Kidney (tissue), 14 donors: Measurements from ENCODE around the gene JAZF1. TPM values are rescaled to one million over a fixed set of nuclear protein-coding genes. Genes with fewer than 3 reads are reported as not detected.

Source experiments
- DNase-seq, 5 donors: peaks; one replicate each; pipeline ENCODE4 v3.0.0-alpha.2; 2013 to 2020
- FAIRE-seq: peaks from 2 replicates; lab custom pipeline; 2012; peaks lifted over from hg19 to GRCh38; lab: Jason Lieb, UNC
- H3K27ac ChIP-seq, 2 donors: one replicate each; pipeline ENCODE4 v1.7.0; 2013; ENCODE audit warnings: low read depth in 2 of 2, low read length in 2 of 2, inconsistent platforms in 1 of 2
- H3K27me3 ChIP-seq: one replicate; pipeline ENCODE4 v1.7.1; 2013; ENCODE audit warnings: low read length, inconsistent platforms; ENCODE audit not compliant: control insufficient read depth, insufficient read depth
- H3K36me3 ChIP-seq, 3 donors: one replicate each; pipeline versions ENCODE4 v1.7.0 to v1.7.1; 2013; ENCODE audit warnings: low read length in 3 of 3, control low read depth in 1 of 3, inconsistent platforms in 1 of 3; ENCODE audit not compliant: insufficient read depth in 3 of 3, control insufficient read depth in 2 of 3
- H3K4me1 ChIP-seq, 3 donors: one replicate each; pipeline versions ENCODE4 v1.7.0 to v1.7.1; 2013; ENCODE audit warnings: low read length in 3 of 3, inconsistent platforms in 1 of 3, low read depth in 1 of 3; ENCODE audit not compliant: control insufficient read depth in 2 of 3, insufficient read depth in 2 of 3
- H3K4me3 ChIP-seq, 3 donors: one replicate each; pipeline versions ENCODE4 v1.7.0 to v1.8.1; 2013; ENCODE audit warnings: low read length in 3 of 3, control low read depth in 1 of 3, inconsistent platforms in 1 of 3
- H3K9ac ChIP-seq, 3 donors: one replicate each; pipeline versions ENCODE4 v1.7.0 to v1.7.1; 2013; ENCODE audit warnings: low read length in 3 of 3, control low read depth in 1 of 3, inconsistent platforms in 1 of 3
- H3K9me3 ChIP-seq, 3 donors: one replicate each; pipeline versions ENCODE4 v1.7.0 to v1.7.1; 2013; ENCODE audit warnings: low read length in 3 of 3, control low read depth in 1 of 3, inconsistent platforms in 1 of 3; ENCODE audit not compliant: control insufficient read depth in 2 of 3, insufficient read depth in 1 of 3
- intact Hi-C: fragments of 100-400 bp; cut with DNase I; formaldehyde crosslinking; loops from one replicate; pipeline ENCODE4 v1.11.1; 2022
- polyA plus RNA-seq: library from polyadenylated mRNA; stranded (reverse); fragments of 350-450 nt; fragmentation: Illumina TruSeq; extraction: RNeasy Lipid Tissue Mini Kit (QIAGEN cat#74804); gene quantifications from one replicate; pipeline ENCODE4 v1.2.3, GENCODE V29; 2014; ENCODE audit warnings: low read depth, low replicate concordance; ENCODE audit not compliant: insufficient read depth
- total RNA-seq: library from RNA; stranded (reverse); fragmentation: NEBNext Ultra II Directional; extraction: Animal tissue kit (Norgen Biotek cat#: 25700); gene quantifications from one replicate; pipeline ENCODE4 v1.2.1, GENCODE V29; 2021
- TF ChIP-seq, protein P1 (sequence below): IDR thresholded peaks from 3 replicates; pipeline ENCODE4 v1.5.1; 2012; ENCODE audit warnings: mild to moderate bottlenecking, moderate library complexity, borderline replicate concordance; ENCODE audit not compliant: insufficient read depth; ENCODE audit errors: extremely low read depth
- donor health status: control.
- donor health status: control.
- donor health status: control.
- donor health status: control.
- donor health status: control.
- donor health status: DM: yes; HTN: yes; CAD: no.
- donor health status: Normal renal cell carcinoma (clear cell type).

JAZF1 gene
- total and polyA plus RNA-seq, 2 donors from 2014 or later, result 5.7 to 13.1 TPM

DNA sequence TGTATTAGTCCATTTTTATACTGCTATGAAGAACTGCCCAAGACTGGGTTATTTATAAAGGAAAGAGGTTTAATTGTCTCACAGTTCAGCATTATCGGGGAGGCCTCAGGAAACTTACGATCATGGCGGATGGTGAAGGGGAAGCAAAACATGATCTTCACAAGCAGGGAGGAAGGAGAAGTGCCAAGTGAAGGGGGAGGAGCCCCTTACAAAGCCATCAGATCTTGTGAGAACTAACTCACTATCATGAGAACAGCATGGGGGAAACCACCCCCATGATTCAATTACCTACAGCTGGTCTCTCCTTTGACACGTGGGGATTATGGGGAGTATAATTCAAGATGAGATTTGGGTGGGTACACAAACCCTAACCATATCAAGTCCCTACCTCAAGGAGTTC lies 85.4 kb downstream of the JAZF1 start:
- TF ChIP-seq, protein P1, sequence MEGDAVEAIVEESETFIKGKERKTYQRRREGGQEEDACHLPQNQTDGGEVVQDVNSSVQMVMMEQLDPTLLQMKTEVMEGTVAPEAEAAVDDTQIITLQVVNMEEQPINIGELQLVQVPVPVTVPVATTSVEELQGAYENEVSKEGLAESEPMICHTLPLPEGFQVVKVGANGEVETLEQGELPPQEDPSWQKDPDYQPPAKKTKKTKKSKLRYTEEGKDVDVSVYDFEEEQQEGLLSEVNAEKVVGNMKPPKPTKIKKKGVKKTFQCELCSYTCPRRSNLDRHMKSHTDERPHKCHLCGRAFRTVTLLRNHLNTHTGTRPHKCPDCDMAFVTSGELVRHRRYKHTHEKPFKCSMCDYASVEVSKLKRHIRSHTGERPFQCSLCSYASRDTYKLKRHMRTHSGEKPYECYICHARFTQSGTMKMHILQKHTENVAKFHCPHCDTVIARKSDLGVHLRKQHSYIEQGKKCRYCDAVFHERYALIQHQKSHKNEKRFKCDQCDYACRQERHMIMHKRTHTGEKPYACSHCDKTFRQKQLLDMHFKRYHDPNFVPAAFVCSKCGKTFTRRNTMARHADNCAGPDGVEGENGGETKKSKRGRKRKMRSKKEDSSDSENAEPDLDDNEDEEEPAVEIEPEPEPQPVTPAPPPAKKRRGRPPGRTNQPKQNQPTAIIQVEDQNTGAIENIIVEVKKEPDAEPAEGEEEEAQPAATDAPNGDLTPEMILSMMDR, result no peak
- H3K9ac ChIP-seq, result no peak overlapping the region
- DNase-seq, result no peak
- no peaks in the 10 kb centered on the region for H3K36me3 ChIP-seq
- no peaks in the 10 kb centered on the region for H3K4me1 ChIP-seq
- FAIRE-seq, result no peak
- H3K9me3 ChIP-seq, result peaks cover 0 to 1% (median 0%) of the 10 kb centered on the region in 3 donors
- H3K27ac ChIP-seq, result no peak overlapping the region
- intact Hi-C loops, result no loop called here
- no peak overlapping the region for H3K4me3 ChIP-seq
- H3K27me3 ChIP-seq, result no peaks in the 10 kb centered on the region

DNA sequence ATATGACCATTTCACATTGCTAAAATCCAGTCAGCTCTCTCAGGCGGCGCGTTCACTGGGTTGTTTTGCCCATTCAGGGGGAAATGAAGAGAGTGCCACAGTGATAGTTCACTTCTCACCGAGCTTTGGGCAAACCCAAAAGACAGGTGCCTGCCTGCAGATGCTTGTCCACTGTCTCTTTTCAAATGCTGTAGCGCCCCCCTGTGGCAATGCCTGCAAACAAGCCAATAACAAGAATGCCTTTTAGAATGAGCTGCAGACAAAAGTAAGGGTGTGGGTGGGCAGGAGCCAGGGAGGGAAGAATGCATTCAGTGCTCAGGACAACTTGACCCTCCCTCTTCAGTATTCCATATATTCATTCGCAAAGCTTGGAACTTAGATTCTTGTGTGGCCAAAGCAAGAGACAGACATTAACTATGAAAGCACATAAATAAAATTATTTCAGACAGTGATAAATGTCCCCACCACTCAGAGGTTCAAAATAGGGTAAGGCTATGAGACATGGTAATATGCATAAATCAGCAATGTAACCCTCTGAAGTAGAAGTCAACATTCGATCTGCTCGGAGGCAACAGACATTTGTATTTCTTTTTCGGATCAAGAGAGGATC lies 86.9 kb downstream of the JAZF1 start:
- TF ChIP-seq, protein P1, result peak; percentile 27
- intact Hi-C loops, result no loop called here
- FAIRE-seq, result no peak

DNA sequence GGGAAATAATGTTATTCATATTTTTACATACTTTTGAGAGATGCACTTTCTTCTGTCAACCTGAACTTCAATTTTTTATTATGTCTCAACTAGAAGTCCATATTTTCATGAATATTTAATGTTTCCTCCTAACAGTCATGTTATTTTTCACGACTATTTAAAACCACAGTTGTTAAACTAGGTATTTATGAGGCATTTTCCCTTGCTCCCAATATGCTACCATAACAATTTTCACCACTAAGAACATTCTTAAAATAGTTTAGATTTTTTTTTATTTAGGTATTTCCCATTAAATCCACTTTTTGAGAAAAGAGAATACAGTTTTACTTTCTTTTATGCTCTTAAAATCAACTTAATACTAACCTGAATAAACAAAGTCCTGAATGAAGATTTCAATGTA lies 89.4 kb downstream of the JAZF1 start:
- Histone ChIP-seq H3K9ac (no peak overlapping the region), H3K27ac (no peak overlapping the region), H3K4me3 (no peak overlapping the region), H3K36me3 (no peaks in the 10 kb centered on the region), H3K9me3 (peaks cover 0 to 1% (median 0%) of the 10 kb centered on the region in 3 donors), H3K27me3 (no peaks in the 10 kb centered on the region), H3K4me1 (no peaks in the 10 kb centered on the region)
- TF ChIP-seq, protein P1, result no peak
- FAIRE-seq (peak; percentile 3), DNase-seq (no peak)
- intact Hi-C loops, result no loop called here

More for the DNA sequence above, 86.9 kb downstream of the JAZF1 start:
- Histone ChIP-seq H3K9me3 (peaks cover 0 to 1% (median 0%) of the 10 kb centered on the region in 3 donors), H3K9ac (no peak overlapping the region), H3K4me3 (no peak overlapping the region), H3K36me3 (no peaks in the 10 kb centered on the region), H3K27ac (no peak overlapping the region), H3K4me1 (no peaks in the 10 kb centered on the region), H3K27me3 (no peaks in the 10 kb centered on the region)
- DNase-seq, result peak; percentile 59 to 78 (median 74)
